Right lung (tissue), 5 donors: ENCODE measurements around the gene CADPS. TPM values are rescaled to one million over a fixed set of nuclear protein-coding genes. Genes with fewer than 3 reads are reported as not detected.
"Not testable (repeated sequence)": the region's sequence is repeated elsewhere in the genome, so short reads cannot be mapped to it uniquely, and the experiment has no call there.

Experiments used
- DNase-seq, 2 donors: peaks; one replicate each; pipeline ENCODE4 v3.0.0-alpha.2; 2013
- polyA plus RNA-seq, 5 donors: library from polyadenylated mRNA; unstranded; fragments of 120-200 nt; gene quantifications; one replicate each; pipeline versions ENCODE4 v1.2.1 to v1.2.3, GENCODE V29; 2013; ENCODE audit warnings: inconsistent platforms in 1 of 5, low replicate concordance in 1 of 5; ENCODE audit not compliant: insufficient read length in 5 of 5, insufficient read depth in 1 of 5

Gene CADPS
- polyA plus RNA-seq, 5 donors = 1.3 to 3.3 (median 1.6) TPM

GRCh38 chr3:62600033-62600432 lies 275.2 kb downstream of the CADPS start:
- DNase-seq = no peak

GRCh38 chr3:62597491-62597890 lies 277.7 kb downstream of the CADPS start:
- DNase-seq = no peak

GRCh38 chr3:62592408-62592807 lies 282.8 kb downstream of the CADPS start:
- no peak for DNase-seq

- DNase-seq = no peak
Observed at GRCh38 chr3:62589078-62589477, 286.1 kb downstream of the CADPS start.

- DNase-seq = peak; percentile 85
Observed at GRCh38 chr3:62587579-62588031, 287.6 kb downstream of the CADPS start.

- DNase-seq = no peak
Observed at GRCh38 chr3:62587169-62587568, 288.0 kb downstream of the CADPS start.

- no peak for DNase-seq
Observed at GRCh38 chr3:62586356-62586755, 288.9 kb downstream of the CADPS start.

- no peak for DNase-seq
Observed at GRCh38 chr3:62585861-62586260, 289.4 kb downstream of the CADPS start.

- no peak for DNase-seq
Observed at GRCh38 chr3:62584636-62585035, 290.6 kb downstream of the CADPS start.

GRCh38 chr3:62582495-62583172 lies 292.6 kb downstream of the CADPS start:
- DNase-seq = no peak

GRCh38 chr3:62580485-62580884 lies 294.7 kb downstream of the CADPS start:
- DNase-seq = not testable (repeated sequence)

GRCh38 chr3:62577153-62577552 lies 298.1 kb downstream of the CADPS start:
- DNase-seq = no peak

GRCh38 chr3:62574266-62574898 lies 300.8 kb downstream of the CADPS start:
- no peak for DNase-seq

GRCh38 chr3:62571916-62572315 lies 303.3 kb downstream of the CADPS start:
- DNase-seq = no peak

GRCh38 chr3:62570888-62571287 lies 304.3 kb downstream of the CADPS start:
- DNase-seq = no peak

- DNase-seq = no peak
Observed at GRCh38 chr3:62569609-62570008, 305.6 kb downstream of the CADPS start.

GRCh38 chr3:62567097-62568021 lies 307.9 kb downstream of the CADPS start:
- peak; percentile 11 to 23 for DNase-seq

GRCh38 chr3:62566022-62566557 lies 309.1 kb downstream of the CADPS start:
- DNase-seq = no peak

GRCh38 chr3:62562596-62562995 lies 312.6 kb downstream of the CADPS start:
- no peak for DNase-seq

GRCh38 chr3:62562017-62562416 lies 313.2 kb downstream of the CADPS start:
- DNase-seq = no peak

GRCh38 chr3:62559831-62560445 lies 315.3 kb downstream of the CADPS start:
- peak in 1 of 2 donors; percentile 12 for DNase-seq
